ENCODE measurements around the gene NF2. TPM values are rescaled to one million over a fixed set of nuclear protein-coding genes. Genes with fewer than 3 reads are reported as not detected.

The NF2 gene
- total and polyA plus RNA-seq, 8 donors: 5.8 to 37.6 (median 18.3) TPM

- Histone ChIP-seq H3K27me3 (no peaks in the 10 kb centered on the region), H3K4me1 (no peaks in the 10 kb centered on the region), H3K9me3 (no peaks in the 10 kb centered on the region), H3K27ac (no peak overlapping the region), H3K4me3 (no peak overlapping the region), H3K36me3 (peaks cover 17 to 78% (median 63%) of the 10 kb centered on the region in 4 donors)
- no peak for TF ChIP-seq EP300 (IDR thresholded peaks at IDR 0.05)
- no peak for TF ChIP-seq POLR2AphosphoS5 (IDR thresholded peaks at IDR 0.05)
- no peak for TF ChIP-seq CTCF (IDR thresholded peaks at IDR 0.05)
- no peak for TF ChIP-seq POLR2A (IDR thresholded peaks at IDR 0.05)
- intact Hi-C loops (cut with DNase I; ENCODE audit: low total_unique reads): no loop called here
- no peak for DNase-seq
- 86 to 94% (median 93%) methylated on average over 6 to 7 of the region's 7 CpGs for WGBS, 5 donors
Measured at GRCh38 chr22:29747832-29748231, 144.4 kb downstream of the NF2 start.

Small RNA genes lying within 50 kb of the gene (small RNA-seq; reads per million reads assigned to genes)
- 0 reads per million in 4 donors for gene AC004882.2

Other genes starting within 250 kb of the NF2 start
- 100 to 1,000 TPM in 1 of 5 donors, 10 to 100 TPM in 4; 33.8 to 109 (median 64.6) TPM for gene AP1B1, start 215.1 kb upstream of the NF2 start, total RNA-seq
- gene AP1B1, start 215.1 kb upstream of the NF2 start, polyA plus RNA-seq: 10 to 100 TPM; 19.8 to 36.9 (median 30.4) TPM
- not detected for gene RFPL1, start 165.1 kb upstream of the NF2 start, total RNA-seq
- gene RFPL1, start 165.1 kb upstream of the NF2 start, polyA plus RNA-seq: not detected
- 1 to 10 TPM in 1 of 5 donors, under 1 TPM in 2, not detected in 2; 0.14 to 2.7 (median 0.92) TPM for gene NEFH, start 123.4 kb upstream of the NF2 start, total RNA-seq
- under 1 TPM in 2 of 3 donors, not detected in 1; 0.25 to 0.43 TPM for gene NEFH, start 123.4 kb upstream of the NF2 start, polyA plus RNA-seq
- 100 to 1,000 TPM in 1 of 5 donors, 10 to 100 TPM in 4; 19.3 to 123 (median 54.9) TPM for gene THOC5, start 49.9 kb upstream of the NF2 start, total RNA-seq
- 10 to 100 TPM; 18.2 to 31.6 (median 21.8) TPM for gene THOC5, start 49.9 kb upstream of the NF2 start, polyA plus RNA-seq
- gene NIPSNAP1, start 22.5 kb upstream of the NF2 start, total RNA-seq: 10 to 100 TPM in 4 of 5 donors, 1 to 10 TPM in 1; 7.1 to 58.9 (median 24.4) TPM
- 10 to 100 TPM; 23.1 to 37.3 (median 30.7) TPM for gene NIPSNAP1, start 22.5 kb upstream of the NF2 start, polyA plus RNA-seq
- not detected for gene CABP7, start 116.4 kb downstream of the NF2 start, total RNA-seq
- gene CABP7, start 116.4 kb downstream of the NF2 start, polyA plus RNA-seq: under 1 TPM in 2 of 3 donors, not detected in 1; 0.12 to 0.35 TPM
- 10 to 100 TPM in 2 of 5 donors, 1 to 10 TPM in 2, under 1 TPM in 1; 0.58 to 19.0 (median 5.3) TPM for gene ZMAT5, start 163.4 kb downstream of the NF2 start, total RNA-seq
- 10 to 100 TPM; 30.3 to 37.9 (median 37.7) TPM for gene ZMAT5, start 163.4 kb downstream of the NF2 start, polyA plus RNA-seq
- gene UQCR10, start 163.7 kb downstream of the NF2 start, total RNA-seq: 100 to 1,000 TPM in 1 of 5 donors, 10 to 100 TPM in 3, 1 to 10 TPM in 1; 2.0 to 136 (median 49.6) TPM
- 100 to 1,000 TPM; 248 to 307 (median 293) TPM for gene UQCR10, start 163.7 kb downstream of the NF2 start, polyA plus RNA-seq
- 100 to 1,000 TPM in 1 of 5 donors, 10 to 100 TPM in 4; 39.7 to 129 (median 80.5) TPM for gene ASCC2, start 234.6 kb downstream of the NF2 start, total RNA-seq
- 10 to 100 TPM; 53.5 to 75.3 (median 59.3) TPM for gene ASCC2, start 234.6 kb downstream of the NF2 start, polyA plus RNA-seq